GM18520 (cell line): Measurements from ENCODE around the gene POM121.
"Not testable (repeated sequence)": the region's sequence is repeated elsewhere in the genome, so short reads cannot be mapped to it uniquely, and the experiment has no call there.

ENCODE experiments used
- ATAC-seq: cut with Tn5 transposase; IDR thresholded peaks from one replicate; pipeline ENCODE4 v1.9.1; 2021; ENCODE audit not compliant: unreplicated experiment

Gene POM121

GRCh38 chr7:72995484-72995883 lies 70.6 kb downstream of the POM121 start:
- ATAC-seq, result not testable (repeated sequence)

- not testable (repeated sequence) for ATAC-seq
Measured at GRCh38 chr7:72997447-72997846, 72.6 kb downstream of the POM121 start.

- ATAC-seq, result not testable (repeated sequence)
Measured at GRCh38 chr7:72997887-72998468, 73.1 kb downstream of the POM121 start.
